ENCODE measurements around the gene CNTD1.

DNA sequence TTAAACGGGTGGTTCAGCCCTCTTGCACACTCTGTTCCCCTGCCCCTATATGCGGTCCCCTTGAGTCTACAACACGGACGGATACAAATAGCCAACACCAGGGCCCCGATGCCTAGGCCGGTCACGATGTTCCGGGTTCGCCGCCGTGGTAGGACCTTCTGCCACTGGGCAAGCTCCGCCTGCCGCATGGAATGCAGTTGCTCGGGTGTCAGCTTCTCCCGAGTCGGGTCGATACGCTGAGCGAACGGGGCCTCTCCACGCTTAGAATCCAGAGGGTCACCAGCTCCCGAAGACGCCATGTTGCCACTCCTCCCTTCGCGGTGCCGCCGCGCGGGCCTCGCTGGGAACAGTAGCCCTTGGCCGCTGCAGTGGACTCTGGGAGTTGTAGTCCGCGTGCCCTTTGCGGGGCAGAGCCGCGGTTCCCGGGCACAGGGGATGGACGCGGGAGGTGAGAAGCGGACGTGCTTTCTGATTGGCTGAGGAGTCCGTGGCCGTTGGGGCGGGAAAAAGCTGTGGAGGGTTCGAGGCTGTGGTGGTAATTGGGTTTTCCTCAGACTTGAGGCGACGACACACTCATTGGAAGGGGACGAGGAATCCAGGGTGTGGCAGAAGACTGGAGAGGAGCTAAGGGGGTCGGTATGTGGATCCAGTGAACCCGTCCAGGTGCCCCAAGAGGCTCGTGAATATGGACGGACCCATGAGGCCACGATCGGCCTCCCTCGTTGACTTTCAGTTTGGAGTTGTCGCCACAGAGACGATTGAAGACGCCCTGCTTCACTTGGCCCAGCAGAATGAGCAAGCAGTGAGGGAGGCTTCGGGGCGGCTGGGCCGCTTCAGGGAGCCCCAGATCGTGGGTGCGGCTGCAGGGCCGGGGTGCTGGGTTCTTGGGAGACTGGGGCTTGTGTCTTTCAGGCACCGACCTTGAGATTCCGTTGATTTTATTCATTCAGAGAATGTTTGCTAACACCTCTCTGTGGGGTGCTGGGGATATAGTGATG lies at the start of gene CNTD1, which contains the start of gene COA3:
- peak in 1 of 2 donors; percentile 77 for TF ChIP-seq EP300 (IDR thresholded peaks at IDR 0.05)
- TF ChIP-seq, protein P1, sequence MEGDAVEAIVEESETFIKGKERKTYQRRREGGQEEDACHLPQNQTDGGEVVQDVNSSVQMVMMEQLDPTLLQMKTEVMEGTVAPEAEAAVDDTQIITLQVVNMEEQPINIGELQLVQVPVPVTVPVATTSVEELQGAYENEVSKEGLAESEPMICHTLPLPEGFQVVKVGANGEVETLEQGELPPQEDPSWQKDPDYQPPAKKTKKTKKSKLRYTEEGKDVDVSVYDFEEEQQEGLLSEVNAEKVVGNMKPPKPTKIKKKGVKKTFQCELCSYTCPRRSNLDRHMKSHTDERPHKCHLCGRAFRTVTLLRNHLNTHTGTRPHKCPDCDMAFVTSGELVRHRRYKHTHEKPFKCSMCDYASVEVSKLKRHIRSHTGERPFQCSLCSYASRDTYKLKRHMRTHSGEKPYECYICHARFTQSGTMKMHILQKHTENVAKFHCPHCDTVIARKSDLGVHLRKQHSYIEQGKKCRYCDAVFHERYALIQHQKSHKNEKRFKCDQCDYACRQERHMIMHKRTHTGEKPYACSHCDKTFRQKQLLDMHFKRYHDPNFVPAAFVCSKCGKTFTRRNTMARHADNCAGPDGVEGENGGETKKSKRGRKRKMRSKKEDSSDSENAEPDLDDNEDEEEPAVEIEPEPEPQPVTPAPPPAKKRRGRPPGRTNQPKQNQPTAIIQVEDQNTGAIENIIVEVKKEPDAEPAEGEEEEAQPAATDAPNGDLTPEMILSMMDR (IDR thresholded peaks at IDR 0.05): no peak
- no peak for TF ChIP-seq POLR2A (IDR thresholded peaks at IDR 0.05)

Measured in tibial nerve (tissue), 4 donors.